HepG2 (cell line): ENCODE results near the gene TCF12. TPM values are rescaled to one million over a fixed set of nuclear protein-coding genes. Genes with fewer than 3 reads are reported as not detected.

ENCODE experiments used
- ATAC-seq: fragments of 200-7000 bp; cut with Tn5 transposase; 3 replicates; pipeline ENCODE4 v1.9.1; 2020; ENCODE audit warnings: mild to moderate bottlenecking, moderate library complexity
- BruUV-seq: library from RNA; stranded (reverse); fragments of 400-500 nt; replicated peaks from 2 replicates; lab custom pipeline; 2021; lab: Mats Ljungman, UMichigan
- CTCF ChIA-PET: fragments of 300-600 bp; formaldehyde crosslinking; extraction: SDS; loops from one replicate; lab custom pipeline; 2021; ENCODE audit warnings: low total read pairs, inconsistent platforms, low intra/inter-chr PET ratio; lab: Yijun Ruan, JAX
- POLR2A ChIA-PET: fragments of 350-600 bp; sonication (Branson Sonifier 250); formaldehyde crosslinking; loops from one replicate; lab custom pipeline; 2020; ENCODE audit warnings: antibody characterized with exemption, inconsistent platforms; lab: Yijun Ruan, JAX
- DNase-seq: peaks from one replicate; pipeline ENCODE4 v3.0.0-alpha.2; 2015; ENCODE audit warnings: low spot score
- FAIRE-seq: peaks from 3 replicates; lab custom pipeline; 2011; peaks lifted over from hg19 to GRCh38; lab: Jason Lieb, UNC
- H2AFZ ChIP-seq: one replicate; pipeline ENCODE4 v1.6.1; 2011; ENCODE audit warnings: low read length, inconsistent platforms
- H3K27ac ChIP-seq: fragments of 300-600 bp; 3 replicates; pipeline ENCODE4 v1.8.0; 2011; ENCODE audit warnings: mixed run types, mild to moderate bottlenecking, mixed read lengths, low read length, inconsistent platforms; ENCODE audit not compliant: insufficient read depth; ENCODE audit errors: extremely low read length
- H3K27me3 ChIP-seq, 2 experiments: fragments of 200-600 bp in 1 of 2; 2 replicates in 1 of 2; 3 replicates in 1 of 2; pipeline versions ENCODE4 v1.6.0 to v1.8.0; 2011; ENCODE audit warnings: low read length in 2 of 2, mild to moderate bottlenecking in 2 of 2, moderate library complexity in 2 of 2, inconsistent platforms in 1 of 2; ENCODE audit not compliant: insufficient read depth in 2 of 2, control insufficient read depth in 1 of 2
- H3K36me3 ChIP-seq, 2 experiments: fragments of 200-600 bp in 1 of 2; replicated peaks in 1 of 2; 2 replicates in 1 of 2; 3 replicates in 1 of 2; pipeline versions ENCODE4 v1.5.1 to v1.8.0; 2011; ENCODE audit warnings: low read length in 2 of 2, inconsistent platforms in 1 of 2; ENCODE audit not compliant: insufficient read depth in 2 of 2, control insufficient read depth in 1 of 2
- H3K4me1 ChIP-seq: 2 replicates; pipeline ENCODE4 v1.5.1; 2012; ENCODE audit warnings: low read length, inconsistent platforms; ENCODE audit not compliant: insufficient read depth
- H3K4me2 ChIP-seq: 2 replicates; pipeline ENCODE4 v1.6.0; 2011; ENCODE audit warnings: low read depth, low read length, inconsistent platforms
- H3K4me3 ChIP-seq, 3 experiments: fragments of 200-600 bp in 1 of 3; sonication (generic), shearing (Covaris generic) in 1 of 3; replicated peaks in 1 of 3; 2 replicates each; pipeline ENCODE4 v1.5.1; 2011 to 2016; ENCODE audit warnings: low read length in 3 of 3, inconsistent platforms in 2 of 3, low read depth in 2 of 3, mild to moderate bottlenecking in 2 of 3, control low read depth in 1 of 3, mixed read lengths in 1 of 3; ENCODE audit not compliant: insufficient read depth in 1 of 3
- H3K79me2 ChIP-seq: one replicate; pipeline ENCODE4 v1.6.1; 2011; ENCODE audit warnings: low read length, inconsistent platforms; ENCODE audit not compliant: insufficient read depth
- H3K9ac ChIP-seq: 2 replicates; pipeline ENCODE4 v1.6.0; 2011; ENCODE audit warnings: mild to moderate bottlenecking, low read depth, low read length, inconsistent platforms; ENCODE audit not compliant: insufficient read depth
- H3K9me3 ChIP-seq: 2 replicates; pipeline ENCODE4 v1.5.1; 2012; ENCODE audit warnings: mild to moderate bottlenecking, low read length
- H4K20me1 ChIP-seq: 2 replicates; pipeline ENCODE4 v1.6.0; 2011; ENCODE audit warnings: inconsistent platforms, mild to moderate bottlenecking, low read length, moderate library complexity; ENCODE audit not compliant: insufficient read depth
- ARNTL ChIP-seq: sonication (generic); formaldehyde crosslinking; IDR thresholded peaks from 2 replicates; pipeline ENCODE4 v1.4.0; 2020; ENCODE audit warnings: mild to moderate bottlenecking, missing genetic modification reagents
- FOXK2 ChIP-seq: fragments of 450-650 bp; IDR thresholded peaks from 2 replicates; pipeline ENCODE4 v1.6.1; 2016
- GABPB1 ChIP-seq: IDR thresholded peaks from 2 replicates; pipeline ENCODE4 v1.6.1; 2016; ENCODE audit warnings: mild to moderate bottlenecking, missing genetic modification reagents, moderate library complexity, missing compliant biosample characterization
- HOXA5 ChIP-seq: sonication (generic); formaldehyde crosslinking; IDR thresholded peaks from 2 replicates; pipeline ENCODE4 v1.4.0; 2020; ENCODE audit warnings: missing genetic modification reagents
- IRX3 ChIP-seq: sonication (generic); formaldehyde crosslinking; IDR thresholded peaks from 2 replicates; pipeline ENCODE4 v1.8.1; 2023; ENCODE audit warnings: mild to moderate bottlenecking, low read depth, missing genetic modification reagents, borderline replicate concordance
- KDM3A ChIP-seq: IDR thresholded peaks from 2 replicates; pipeline ENCODE4 v1.6.1; 2018; ENCODE audit warnings: low read depth, missing compliant biosample characterization
- NR2F1 ChIP-seq, 2 experiments: fragments of 450-650 bp in 1 of 2; formaldehyde crosslinking in 1 of 2; IDR thresholded peaks; 2 replicates each; pipeline versions ENCODE4 v1.5.0 to v1.6.1; 2016 to 2020; ENCODE audit warnings: mild to moderate bottlenecking in 1 of 2, missing compliant biosample characterization in 1 of 2, missing genetic modification reagents in 1 of 2, moderate library complexity in 1 of 2
- SALL1 ChIP-seq: sonication (generic); formaldehyde crosslinking; IDR thresholded peaks from 2 replicates; pipeline ENCODE4 v1.8.0; 2022; ENCODE audit warnings: mild to moderate bottlenecking, missing genetic modification reagents
- SP140L ChIP-seq: sonication (generic); formaldehyde crosslinking; IDR thresholded peaks from 2 replicates; pipeline ENCODE4 v1.4.0; 2020; ENCODE audit warnings: missing genetic modification reagents, borderline replicate concordance
- SYNCRIP ChIP-seq: fragments of 200-400 bp; formaldehyde crosslinking; IDR thresholded peaks from 2 replicates; pipeline ENCODE4 v1.6.1; 2018; ENCODE audit warnings: mild to moderate bottlenecking, low read depth, low read length; ENCODE audit not compliant: insufficient read depth
- TMF1 ChIP-seq: sonication (generic); formaldehyde crosslinking; IDR thresholded peaks from 2 replicates; pipeline ENCODE4 v1.8.1; 2022; ENCODE audit warnings: low read depth, missing genetic modification reagents
- XBP1 ChIP-seq: sonication (generic); formaldehyde crosslinking; IDR thresholded peaks from 2 replicates; pipeline ENCODE4 v1.5.0; 2020; ENCODE audit warnings: missing genetic modification reagents
- ZBTB3 ChIP-seq: sonication (generic); formaldehyde crosslinking; IDR thresholded peaks from 2 replicates; pipeline ENCODE4 v1.4.0; 2020; ENCODE audit warnings: low read depth, mild to moderate bottlenecking, moderate library complexity, missing genetic modification reagents, borderline replicate concordance
- ZFP37 ChIP-seq: sonication (generic); formaldehyde crosslinking; IDR thresholded peaks from 2 replicates; pipeline ENCODE4 v1.4.0; 2020; ENCODE audit warnings: missing genetic modification reagents, borderline replicate concordance
- ZKSCAN1 ChIP-seq: fragments of 150-350 bp; IDR thresholded peaks from 2 replicates; pipeline ENCODE4 v1.6.1; 2014; ENCODE audit warnings: low read length
- ZNF124 ChIP-seq: sonication (generic); formaldehyde crosslinking; IDR thresholded peaks from 2 replicates; pipeline ENCODE4 v1.4.0; 2020; ENCODE audit warnings: missing genetic modification reagents
- ZNF337 ChIP-seq: sonication (generic); formaldehyde crosslinking; IDR thresholded peaks from 2 replicates; pipeline ENCODE4 v1.5.1; 2020; ENCODE audit warnings: missing genetic modification reagents, low read depth, mild to moderate bottlenecking, borderline replicate concordance
- ZNF605 ChIP-seq: sonication (generic); formaldehyde crosslinking; IDR thresholded peaks from 2 replicates; pipeline ENCODE4 v1.8.0; 2022; ENCODE audit warnings: mild to moderate bottlenecking, missing genetic modification reagents
- WGBS: methylation state at CpG from one replicate; pipeline ENCODE4 v1.1.6; 2017; ENCODE audit warnings: low lambda C conversion rate; 5-methylcytosine and 5-hydroxymethylcytosine counted together
- in situ Hi-C: cut with HindIII; loops from 2 replicates; pipeline ENCODE4 v1.10.0; 2017; ENCODE audit warnings: low pct_unique_long_range_greater_than_20kb; ENCODE audit not compliant: extremely low pct_ligation_motif_present
- intact Hi-C: fragments of 100-400 bp; cut with micrococcal nuclease; formaldehyde crosslinking; loops from one replicate; pipeline ENCODE4 v1.10.0; 2022; ENCODE audit not compliant: unreplicated experiment
- polyA plus RNA-seq, 8 experiments: library from polyadenylated mRNA; depleted of rRNA in 3 of 8; stranded (reverse) in 7 of 8; unstranded in 1 of 8; fragments of >200 nt; fragmentation: Illumina TruSeq in 4 of 8; extraction: Trizol in 4 of 8; gene quantifications; 2 replicates each; pipeline versions ENCODE4 v1.2.1 to v1.2.3, GENCODE V29; 2011 to 2016; ENCODE audit warnings: low read depth in 4 of 8, missing spikeins in 1 of 8, mixed read lengths in 1 of 8; ENCODE audit not compliant: insufficient read depth in 1 of 8
- total RNA-seq, 5 experiments: library from RNA; depleted of rRNA; stranded (reverse); fragments of >200 nt; fragmentation: Illumina TruSeq; extraction: Trizol; gene quantifications; 2 replicates each; pipeline ENCODE4 v1.2.3, GENCODE V29; 2016; ENCODE audit warnings: low read depth in 1 of 5
- TF ChIP-seq, protein P1 (sequence below): IDR thresholded peaks from 2 replicates; pipeline ENCODE4 v1.6.1; 2018; ENCODE audit warnings: missing genetic modification reagents
- TF ChIP-seq, protein P2 (sequence below): sonication (generic); formaldehyde crosslinking; IDR thresholded peaks from 2 replicates; pipeline ENCODE4 v1.5.1; 2020; ENCODE audit warnings: missing genetic modification reagents, mild to moderate bottlenecking, borderline replicate concordance
- TF ChIP-seq, protein P3 (sequence below): sonication (generic); formaldehyde crosslinking; IDR thresholded peaks from 2 replicates; pipeline ENCODE4 v1.8.0; 2022; ENCODE audit warnings: missing genetic modification reagents, low read depth, mild to moderate bottlenecking, borderline replicate concordance

Gene TCF12
- total and polyA plus RNA-seq, 2 of the 13 experiments (the other 11 are each of a cell fraction or from before 2014, with no cell fraction given) = 48.6 to 51.1 TPM

DNA sequence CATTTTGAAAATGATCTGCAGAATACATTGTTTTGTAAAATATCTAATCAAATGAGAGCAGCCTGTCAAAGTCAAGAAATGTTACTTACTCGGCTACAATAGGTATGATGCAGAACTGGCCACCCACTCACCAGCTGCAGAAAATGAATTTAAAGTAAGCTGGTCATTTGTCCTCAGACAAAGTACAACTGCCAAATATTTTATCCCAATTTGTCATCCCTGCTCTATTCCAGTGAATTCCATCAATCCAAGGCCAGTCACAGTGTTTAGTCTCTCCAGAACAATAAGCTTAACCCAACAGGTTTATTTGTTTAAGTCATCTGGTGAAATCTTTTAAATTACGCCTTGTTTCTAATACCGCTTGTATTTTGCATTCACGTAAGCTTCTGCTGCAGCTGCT lies 46.6 kb upstream of the TCF12 start:
- intact Hi-C loops = loop anchor here (5.0 kb wide), 1 partner anchor 375 kb away; no protein-coding TSS in a partner anchor

DNA sequence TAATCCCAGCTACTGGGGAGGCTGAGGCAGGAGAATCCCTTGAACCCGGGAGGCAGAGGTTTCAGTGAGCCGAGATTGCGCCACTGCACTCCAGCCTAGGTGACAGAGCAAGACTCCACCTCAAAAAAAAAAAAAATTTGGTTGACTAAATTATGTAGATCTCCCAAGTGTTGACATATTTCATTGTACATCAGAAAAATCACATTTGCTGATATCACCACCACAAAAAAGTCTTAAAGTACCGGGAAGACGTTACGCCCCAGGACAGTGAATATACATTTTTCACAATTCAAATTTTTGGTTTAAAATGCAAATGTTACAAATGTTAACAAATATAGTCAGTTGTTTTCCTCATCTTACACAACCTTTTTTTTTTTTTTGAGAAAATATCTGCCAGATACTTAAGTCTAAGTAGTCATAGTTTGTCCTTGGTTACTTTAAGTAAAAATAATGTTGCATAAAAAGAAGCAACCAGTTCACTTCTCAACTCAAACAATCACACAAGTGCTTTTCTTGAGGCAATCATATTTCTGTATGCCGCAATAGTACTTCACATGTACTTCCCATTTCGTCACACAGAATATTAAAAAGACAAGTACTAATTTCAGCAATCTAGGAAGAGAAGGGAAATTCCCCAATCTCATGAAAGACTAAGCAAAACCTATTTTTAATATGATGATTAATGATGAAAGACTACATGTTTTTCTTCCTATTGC lies 41.0 kb upstream of the TCF12 start:
- no TSS peak for BruUV-seq
- Histone ChIP-seq H3K79me2 (no peaks in the 10 kb centered on the region), H3K27me3 (no peaks in the 10 kb centered on the region), H2AFZ (no peak overlapping the region), H3K9me3 (no peaks in the 10 kb centered on the region), H3K36me3 (no peaks in the 10 kb centered on the region), H4K20me1 (no peaks in the 10 kb centered on the region), H3K4me3 (no peak overlapping the region), H3K27ac (no peak overlapping the region), H3K4me1 (no peaks in the 10 kb centered on the region; the same call in 1 of the 2 replicates), H3K4me2 (no peak overlapping the region), H3K9ac (no peak overlapping the region)
- TF ChIP-seq, protein P1, sequence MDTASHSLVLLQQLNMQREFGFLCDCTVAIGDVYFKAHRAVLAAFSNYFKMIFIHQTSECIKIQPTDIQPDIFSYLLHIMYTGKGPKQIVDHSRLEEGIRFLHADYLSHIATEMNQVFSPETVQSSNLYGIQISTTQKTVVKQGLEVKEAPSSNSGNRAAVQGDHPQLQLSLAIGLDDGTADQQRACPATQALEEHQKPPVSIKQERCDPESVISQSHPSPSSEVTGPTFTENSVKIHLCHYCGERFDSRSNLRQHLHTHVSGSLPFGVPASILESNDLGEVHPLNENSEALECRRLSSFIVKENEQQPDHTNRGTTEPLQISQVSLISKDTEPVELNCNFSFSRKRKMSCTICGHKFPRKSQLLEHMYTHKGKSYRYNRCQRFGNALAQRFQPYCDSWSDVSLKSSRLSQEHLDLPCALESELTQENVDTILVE = no peak
- TF ChIP-seq, protein P2, sequence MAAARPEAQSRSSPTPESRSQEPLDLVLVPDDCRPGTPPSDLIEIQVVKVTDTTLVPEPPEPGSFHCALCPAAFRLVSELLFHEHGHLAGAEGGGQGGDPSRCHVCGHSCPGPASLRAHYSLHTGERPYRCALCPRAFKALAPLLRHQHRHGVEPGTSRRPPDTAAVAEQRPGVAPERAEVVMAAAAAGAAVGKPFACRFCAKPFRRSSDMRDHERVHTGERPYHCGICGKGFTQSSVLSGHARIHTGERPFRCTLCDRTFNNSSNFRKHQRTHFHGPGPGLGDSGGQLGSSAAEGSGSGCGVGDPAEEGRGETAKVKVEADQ (CRISPR knock-in tag) = no peak
- TF ChIP-seq ZNF337 (no peak), ZKSCAN1 (no peak), ZFP37 (CRISPR knock-in tag) (no peak), GABPB1 (CRISPR knock-in tag) (no peak), ARNTL (CRISPR knock-in tag) (no peak), TMF1 (CRISPR knock-in tag) (no peak), ZNF124 (no peak), FOXK2 (no peak), ZBTB3 (CRISPR knock-in tag) (no peak)
- TF ChIP-seq, protein P3, sequence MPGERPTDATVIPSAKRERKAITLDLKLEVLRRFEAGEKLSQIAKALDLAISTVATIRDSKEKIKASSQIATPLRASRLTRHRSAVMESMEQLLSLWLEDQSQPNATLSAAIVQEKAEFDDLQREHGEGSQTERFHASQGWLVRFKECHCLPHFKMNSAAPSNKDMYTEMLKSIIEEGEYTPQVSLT (CRISPR knock-in tag) = no peak
- 75% methylated on average over 8 of the region's 8 CpGs for WGBS
- in situ Hi-C loops (no loop called here), intact Hi-C loops (no loop called here)
- FAIRE-seq (no peak), DNase-seq (no peak), ATAC-seq (no peak)
- ChIA-PET CTCF (no interaction called here), POLR2A (no interaction called here)

More for the DNA sequence above, 46.6 kb upstream of the TCF12 start:
- FAIRE-seq (no peak), ATAC-seq (no peak), DNase-seq (no peak)
- no peaks in the 10 kb centered on the region; the same call in 1 of the 2 replicates for H3K4me1 ChIP-seq
- ChIA-PET POLR2A (interaction anchor here (0.8 kb wide), 1 partner anchor 14 kb away, joined by 3 read pairs; no protein-coding TSS in a partner anchor), CTCF (no interaction called here)
- BruUV-seq = no TSS peak
- WGBS = 48% methylated on average over 4 of the region's 4 CpGs
- no peak overlapping the region for H2AFZ ChIP-seq
- no peaks in the 10 kb centered on the region for H3K36me3 ChIP-seq
- no peak overlapping the region for H3K27ac ChIP-seq
- H3K4me3 ChIP-seq = no peak overlapping the region
- no peaks in the 10 kb centered on the region for H3K9me3 ChIP-seq
- H4K20me1 ChIP-seq = no peaks in the 10 kb centered on the region
- H3K79me2 ChIP-seq = no peaks in the 10 kb centered on the region
- in situ Hi-C loops = no loop called here
- H3K4me2 ChIP-seq = no peak overlapping the region; the same call in 1 of the 2 replicates
- no peaks in the 10 kb centered on the region for H3K27me3 ChIP-seq
- TF ChIP-seq SALL1 (no peak), KDM3A (CRISPR knock-in tag) (no peak), SP140L (CRISPR knock-in tag) (no peak), NR2F1 (CRISPR knock-in tag; IDR thresholded peaks at IDR 0.05) (no peak), ZNF605 (CRISPR knock-in tag) (no peak), SYNCRIP (no peak), XBP1 (CRISPR knock-in tag) (no peak), IRX3 (no peak), HOXA5 (CRISPR knock-in tag) (no peak)
- no peak overlapping the region for H3K9ac ChIP-seq
